Embryonic facial prominence (tissue), 1 donor: ENCODE measurements around the gene CCNC.
A peak's percentile ranks its signal among the peaks of the same experiment; 100 is the strongest.

Experiments used
- DNase-seq: peaks from one replicate; pipeline ENCODE4 v3.0.0-alpha.2; 2016; ENCODE audit errors: extremely low spot score

The CCNC gene

GRCh38 chr6:99568103-99568933 is at the start of gene CCNC:
Gene CCNC (minus strand): TSS chr6:99568660. CDS start chr6:99568527, 133 bp downstream.
- DNase-seq, result peak; percentile 92

DNA sequence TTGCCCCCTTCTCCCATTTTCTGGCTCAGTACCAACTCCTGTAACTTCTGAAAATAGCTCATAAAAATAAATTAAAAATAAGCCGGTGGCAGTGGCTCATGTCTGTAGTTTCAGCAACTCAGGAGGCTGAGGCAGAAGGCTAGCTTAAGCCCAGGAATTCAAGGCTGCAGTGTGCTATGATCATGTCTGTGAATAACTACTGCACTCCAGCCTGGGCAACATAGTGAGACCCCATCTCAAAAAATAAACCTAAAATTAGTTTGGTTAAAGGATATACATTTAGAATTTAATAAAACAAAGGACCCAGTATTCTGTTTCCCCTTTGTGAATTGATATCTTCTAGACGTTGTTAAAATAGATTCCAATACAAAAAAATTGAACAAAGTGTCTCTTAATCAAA is 48.7 kb upstream of the CCNC start:
- DNase-seq, result no peak

DNA sequence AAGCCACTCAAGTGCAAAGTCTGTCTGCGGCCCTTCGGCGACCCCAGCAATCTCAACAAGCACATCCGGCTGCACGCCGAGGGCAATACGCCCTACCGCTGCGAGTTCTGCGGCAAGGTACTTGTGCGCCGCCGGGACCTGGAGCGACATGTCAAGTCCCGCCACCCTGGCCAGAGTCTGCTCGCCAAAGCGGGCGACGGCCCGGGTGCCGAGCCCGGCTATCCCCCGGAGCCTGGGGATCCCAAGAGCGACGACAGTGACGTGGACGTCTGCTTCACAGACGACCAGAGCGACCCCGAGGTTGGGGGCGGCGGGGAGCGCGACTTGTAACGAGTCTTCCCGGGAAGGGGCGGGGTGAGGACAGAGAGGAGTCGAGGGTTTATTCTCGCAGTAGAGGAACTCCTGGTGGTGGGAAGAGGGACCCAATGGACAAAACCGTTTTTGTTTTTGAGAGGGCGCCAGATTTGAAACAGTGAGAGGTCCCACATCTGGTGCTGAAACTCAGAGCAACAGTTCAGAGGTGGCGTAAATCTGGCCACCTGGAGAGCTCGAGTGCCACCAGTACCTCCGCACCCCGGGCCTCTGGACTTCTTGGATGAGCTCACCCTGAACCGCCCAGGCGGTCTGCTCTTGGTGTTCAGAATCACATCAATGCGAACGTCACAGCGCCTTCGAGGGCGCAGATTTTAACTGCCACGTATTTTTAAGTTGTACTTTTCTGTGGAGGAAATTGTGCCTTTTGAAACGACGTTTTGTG is 46.1 kb upstream of the CCNC start:
- DNase-seq, result no peak

- DNase-seq, result no peak
Measured at GRCh38 chr6:99613705-99614429, 45.4 kb upstream of the CCNC start.

DNA sequence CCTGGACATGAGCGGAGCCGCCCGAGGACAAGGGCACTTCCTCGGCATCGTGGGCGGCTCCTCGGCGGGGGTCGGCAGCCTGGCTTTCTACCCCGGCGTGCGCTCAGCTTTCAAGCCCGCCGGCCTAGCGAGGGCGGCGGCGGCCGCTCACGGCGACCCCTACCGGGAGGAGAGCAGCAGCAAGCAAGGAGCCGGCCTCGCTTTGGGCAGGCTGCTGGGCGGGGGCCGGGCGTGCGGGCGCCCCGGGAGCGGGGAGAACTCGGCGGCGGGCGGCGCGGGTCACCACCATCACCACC is 44.9 kb upstream of the CCNC start:
- no peak for DNase-seq

GRCh38 chr6:99612551-99613408 is 44.3 kb upstream of the CCNC start:
- DNase-seq, result no peak

DNA sequence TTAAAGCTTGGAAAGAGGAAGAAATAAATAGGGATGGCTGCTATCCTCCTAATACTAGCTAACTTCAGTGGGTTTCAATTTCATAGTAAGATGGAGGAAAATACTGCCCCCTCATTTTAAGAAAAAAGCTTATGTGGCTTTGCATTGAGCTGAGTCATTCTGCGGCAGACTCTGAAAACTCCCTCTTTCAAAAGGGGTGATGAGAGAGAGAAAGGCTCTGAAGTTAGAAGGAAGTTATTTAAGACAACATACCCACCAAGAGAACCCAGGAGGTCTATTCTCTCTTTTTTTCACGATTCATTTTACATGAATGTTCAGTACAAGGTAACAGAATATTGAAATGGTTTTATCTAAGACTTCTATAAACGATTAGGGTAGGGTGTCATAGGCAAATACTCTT is 42.7 kb upstream of the CCNC start:
- no peak for DNase-seq

- DNase-seq, result no peak
Measured at GRCh38 chr6:99609905-99610489, 41.5 kb upstream of the CCNC start.

GRCh38 chr6:99608886-99609482 is 40.5 kb upstream of the CCNC start:
- no peak for DNase-seq

DNA sequence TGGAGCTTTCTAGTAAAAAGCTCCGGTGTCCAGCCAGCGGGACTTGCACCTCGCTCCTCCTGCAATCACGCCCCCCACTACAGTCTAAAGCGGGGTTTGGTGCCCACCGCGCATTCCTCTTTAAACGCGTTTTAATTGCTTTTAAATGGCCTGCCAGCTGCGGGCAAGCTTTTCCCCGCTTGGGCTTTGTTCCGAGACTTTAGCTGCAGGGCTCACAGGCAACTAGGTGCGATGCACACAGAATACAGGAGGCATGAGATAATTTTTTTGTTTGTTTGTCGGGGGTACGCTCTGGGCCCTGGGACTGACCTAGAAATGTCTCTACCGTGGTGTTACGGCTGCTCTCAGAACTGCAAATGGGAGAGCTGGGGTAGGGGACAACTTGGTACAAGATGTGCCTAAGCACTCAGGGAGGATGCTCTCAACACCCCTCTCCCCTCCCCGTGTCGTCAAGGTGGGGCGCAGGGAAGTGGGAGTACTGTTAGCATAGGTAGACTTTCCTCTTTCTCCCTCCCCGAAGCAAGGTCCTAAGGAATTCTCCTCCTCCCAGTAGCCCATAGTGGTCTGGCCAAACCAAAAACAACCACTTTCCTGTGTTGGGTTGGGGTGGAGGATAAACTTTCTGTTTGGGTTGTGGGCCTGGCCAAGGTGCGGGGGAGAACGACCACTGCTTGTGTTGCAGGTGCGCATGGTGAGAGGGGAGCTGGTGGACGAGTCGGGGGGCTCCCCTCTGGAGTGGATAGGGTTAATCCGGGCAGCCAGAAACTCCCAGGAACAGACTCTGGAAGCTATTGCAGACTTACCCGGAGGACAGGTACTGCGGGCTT is 39.8 kb upstream of the CCNC start:
- DNase-seq, result no peak

DNA sequence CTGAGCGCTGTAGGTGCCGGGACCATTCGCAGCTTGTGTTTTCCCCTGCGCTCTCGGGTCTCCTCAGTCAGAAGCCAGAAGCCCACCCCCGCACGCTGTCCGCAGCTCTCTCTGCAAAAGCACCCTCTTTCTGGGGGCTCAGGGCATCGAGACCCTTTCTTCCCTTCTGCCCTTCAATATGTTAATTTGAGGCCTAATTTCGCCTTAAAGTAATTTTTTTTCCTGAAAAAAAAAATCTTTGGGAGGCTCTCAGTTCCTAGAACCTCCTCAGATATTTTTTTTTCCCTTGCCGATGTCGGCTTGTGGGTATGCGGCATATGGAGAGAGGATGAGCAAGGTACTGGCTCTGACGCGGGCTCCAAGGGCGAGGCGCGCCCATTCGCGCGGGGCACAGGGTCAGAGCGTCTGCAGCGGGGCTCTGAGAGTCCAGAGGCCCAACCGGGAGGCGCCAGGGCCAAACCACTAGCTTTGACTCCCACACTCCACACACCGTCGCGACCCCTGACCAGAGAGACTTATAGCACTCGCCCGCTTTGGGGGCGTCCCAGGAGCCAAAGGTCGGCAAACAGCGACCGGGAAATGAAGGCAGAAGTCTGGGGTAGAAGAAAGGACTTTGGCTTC is 39.1 kb upstream of the CCNC start:
- no peak for DNase-seq

GRCh38 chr6:99606656-99607415 is 38.4 kb upstream of the CCNC start, which contains the start of gene PRDM13:
Gene PRDM13 (plus strand): TSS chr6:99606833. CDS start chr6:99607035, 202 bp downstream.
- DNase-seq, result no peak

DNA sequence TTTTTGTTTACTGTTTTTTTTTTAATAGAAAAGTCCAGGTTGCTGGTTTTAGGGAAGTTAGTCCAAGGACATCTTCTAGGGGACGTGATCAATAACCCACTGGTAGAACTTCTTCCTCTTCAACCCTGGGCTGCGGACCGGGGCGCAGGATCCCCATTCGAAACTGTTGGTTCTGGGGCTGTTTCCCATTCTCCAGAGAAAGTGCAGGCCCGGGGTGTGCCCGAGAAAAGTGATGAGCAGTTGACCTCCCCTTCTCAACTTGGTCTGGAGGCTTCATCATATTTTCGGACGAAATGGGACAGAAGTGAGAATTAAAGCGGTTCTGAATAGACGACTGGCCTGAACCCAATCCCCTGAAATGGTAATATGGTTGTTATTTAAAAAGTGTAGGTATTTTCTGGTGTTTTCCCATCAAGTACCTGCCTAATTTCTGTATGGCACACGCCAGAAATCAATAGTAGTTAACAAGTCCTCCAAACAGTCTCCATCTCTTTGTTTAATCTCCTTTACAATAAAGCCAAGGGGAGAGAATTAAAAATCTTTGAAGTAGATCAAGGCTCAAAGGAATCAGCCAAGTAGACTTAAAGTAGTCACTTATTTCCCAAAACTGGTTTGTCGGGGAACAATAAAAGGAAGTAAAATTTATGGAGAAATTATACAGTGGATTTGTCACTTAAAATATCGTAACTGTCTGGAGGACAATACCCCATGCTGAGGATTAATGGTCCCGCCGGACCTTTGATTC is 37.6 kb upstream of the CCNC start:
- DNase-seq, result no peak

DNA sequence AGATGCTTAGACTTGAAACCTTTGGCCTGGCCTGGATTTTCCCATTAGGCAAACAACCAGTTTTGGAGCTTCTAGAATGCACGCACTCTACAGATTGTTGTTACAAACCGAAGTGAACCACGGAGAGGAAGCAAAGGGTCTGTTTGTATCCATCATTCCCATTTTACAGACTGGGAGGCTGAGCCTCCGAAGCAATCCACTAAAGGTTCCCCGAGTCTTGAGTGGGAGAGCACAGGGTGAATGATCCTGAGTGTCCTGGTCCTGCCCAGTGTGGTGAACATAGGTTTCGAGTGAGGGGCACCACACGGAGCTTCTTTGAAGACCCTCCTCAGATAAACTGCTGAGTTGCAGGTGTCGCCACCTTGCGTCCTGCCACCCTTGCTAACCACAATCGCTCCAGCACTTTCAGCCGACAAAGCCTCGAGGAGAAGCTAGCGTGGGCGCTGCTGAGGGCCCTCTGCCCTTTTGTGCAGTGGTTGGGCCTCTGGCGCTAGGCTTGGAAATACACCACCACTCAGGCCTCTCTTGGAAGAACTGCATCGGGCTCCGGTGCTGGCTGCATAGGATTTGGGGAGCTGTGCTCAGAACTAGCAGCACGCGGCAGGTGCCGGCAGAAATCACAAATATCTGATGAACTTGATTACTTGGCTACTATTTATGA is 36.7 kb upstream of the CCNC start:
- DNase-seq, result no peak

- DNase-seq, result no peak
Measured at GRCh38 chr6:99604166-99605073, 36.0 kb upstream of the CCNC start.

DNA sequence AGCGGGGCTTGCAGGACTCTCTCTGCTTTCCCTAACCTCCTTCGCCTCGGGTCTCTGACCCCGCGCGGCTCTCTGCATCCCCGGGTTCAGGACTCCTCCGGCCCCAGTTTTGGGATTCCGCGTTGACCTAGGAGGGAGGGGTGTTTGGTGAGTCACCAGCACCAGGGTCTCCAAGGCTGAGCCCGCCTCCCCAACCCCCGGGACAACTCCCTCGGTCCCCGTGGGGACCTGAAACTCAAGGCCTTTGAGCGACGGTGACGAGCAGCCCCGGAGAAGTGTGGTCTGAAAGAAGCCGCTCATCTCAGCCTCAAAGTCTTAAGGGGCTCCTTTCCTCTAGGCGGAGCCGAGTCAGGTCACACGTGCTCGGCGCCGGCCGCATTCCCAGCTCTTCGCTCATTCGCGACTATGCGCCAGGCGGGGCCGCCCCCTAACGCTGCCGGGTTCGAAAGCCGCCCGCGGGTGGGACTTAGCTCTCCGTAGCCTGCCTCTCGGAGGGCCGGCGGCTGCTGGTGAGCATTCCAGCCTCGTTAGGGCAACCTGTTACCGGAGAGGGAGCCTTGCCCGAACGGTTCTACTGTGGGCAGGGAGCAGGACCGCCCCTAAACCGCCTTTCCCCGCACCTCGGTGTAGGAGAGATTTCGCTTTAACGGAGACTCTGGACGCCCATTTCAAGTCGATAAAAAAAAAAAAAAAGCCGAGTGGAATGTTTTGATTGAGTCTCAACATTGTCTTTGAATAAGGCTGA is 35.1 kb upstream of the CCNC start:
- no peak for DNase-seq
